ENCODE data around the gene ANGPT4. TPM values are rescaled to one million over a fixed set of nuclear protein-coding genes. Genes with fewer than 3 reads are reported as not detected.
"Not testable (repeated sequence)": the region's sequence is repeated elsewhere in the genome, so short reads cannot be mapped to it uniquely, and the experiment has no call there.

Gene ANGPT4
- polyA plus RNA-seq, 3 donors, result 0.07 to 0.14 TPM; not detected in 1

GRCh38 chr20:829551-829950, 86.6 kb downstream of the ANGPT4 start:
- no peak overlapping the region for H3K4me3 ChIP-seq (replicated peaks in 1 of 3; ENCODE audit: low read depth in 2 of 3, low read length in 3 of 3)
- Mint-ChIP-seq H3K27ac (peak overlapping the region; percentile 74 to 95 (median 88)), H3K4me3 (peak overlapping the region in 1 of 2 donors; percentile 51), H3K36me3 (no peaks in the 10 kb centered on the region), H3K27me3 (ENCODE audit: low read depth in 3 of 3) (peaks cover 0 to 3% (median 0%) of the 10 kb centered on the region in 3 donors), H3K4me1 (peaks cover 52% of the 10 kb centered on the region), H3K9me3 (peaks cover 0 to 7% (median 0%) of the 10 kb centered on the region in 7 donors)
- intact Hi-C loops (cut with micrococcal nuclease), result no loop called here
- peaks cover 10% of the 10 kb centered on the region for H3K79me2 ChIP-seq (ENCODE audit: insufficient read depth, low read length)
- no peaks in the 10 kb centered on the region for H3K36me3 ChIP-seq (replicated peaks in 1 of 2; ENCODE audit: control insufficient read depth in 1 of 2, insufficient read depth in 2 of 2, low read length in 2 of 2)
- peak overlapping the region; percentile 0 for H3K4me2 ChIP-seq (replicated peaks; ENCODE audit: extremely low read depth, low read length, poor library complexity, severe bottlenecking)
- H3K9ac ChIP-seq (ENCODE audit: insufficient read depth, low read length, poor library complexity, severe bottlenecking), result no peak overlapping the region
- no peaks in the 10 kb centered on the region for H3K9me3 ChIP-seq (replicated peaks in 1 of 2; ENCODE audit: control insufficient read depth in 1 of 2, insufficient read depth in 1 of 2, low read length in 2 of 2)
- H3K4me1 ChIP-seq (ENCODE audit: control insufficient read depth in 1 of 2, insufficient read depth in 2 of 2, low read length in 2 of 2), result peaks cover 51% of the 10 kb centered on the region in 2 donors
- no peaks in the 10 kb centered on the region for H3K27me3 ChIP-seq (ENCODE audit: control insufficient read depth in 2 of 2, insufficient read depth in 2 of 2, low read length in 2 of 2)
- DNase-seq, result peak; percentile 43 to 85 (median 69)
- no peaks in the 10 kb centered on the region for H4K20me1 ChIP-seq (ENCODE audit: insufficient read depth, low read length)
- H3K27ac ChIP-seq (ENCODE audit: low read depth in 1 of 2, low read length in 2 of 2), result peak overlapping the region; percentile 66 to 88
- H2AFZ ChIP-seq (ENCODE audit: insufficient read depth, low read depth, low read length, poor library complexity, severe bottlenecking), result no peak overlapping the region
- no peak for TF ChIP-seq CTCF (IDR thresholded peaks at IDR 0.05)
- 100% methylated on average over 1 of the region's 2 CpGs for WGBS (ENCODE audit: insufficient coverage)

- no peaks in the 10 kb centered on the region for H3K36me3 Mint-ChIP-seq
- peaks cover 47 to 48% of the 10 kb centered on the region in 2 donors for H3K4me1 ChIP-seq (ENCODE audit: control insufficient read depth in 1 of 2, insufficient read depth in 2 of 2, low read length in 2 of 2)
- H4K20me1 ChIP-seq (ENCODE audit: insufficient read depth, low read length), result no peaks in the 10 kb centered on the region
- no peaks in the 10 kb centered on the region for H3K36me3 ChIP-seq (replicated peaks in 1 of 2; ENCODE audit: control insufficient read depth in 1 of 2, insufficient read depth in 2 of 2, low read length in 2 of 2)
- WGBS (ENCODE audit: insufficient coverage), result 65% methylated on average over 3 of the region's 6 CpGs
- peak overlapping the region; percentile 0 for H3K4me2 ChIP-seq (replicated peaks; ENCODE audit: extremely low read depth, low read length, poor library complexity, severe bottlenecking)
- H3K27ac ChIP-seq (ENCODE audit: low read depth in 1 of 2, low read length in 2 of 2), result peak overlapping the region; percentile 66 to 88
- peak overlapping the region; percentile 74 to 95 (median 88) for H3K27ac Mint-ChIP-seq
- peaks cover 0 to 3% (median 0%) of the 10 kb centered on the region in 7 donors for H3K9me3 Mint-ChIP-seq
- no peak overlapping the region for H3K9ac ChIP-seq (ENCODE audit: insufficient read depth, low read length, poor library complexity, severe bottlenecking)
- no peaks in the 10 kb centered on the region for H3K9me3 ChIP-seq (replicated peaks in 1 of 2; ENCODE audit: control insufficient read depth in 1 of 2, insufficient read depth in 1 of 2, low read length in 2 of 2)
- H3K79me2 ChIP-seq (ENCODE audit: insufficient read depth, low read length), result peaks cover 4% of the 10 kb centered on the region
- H3K27me3 Mint-ChIP-seq (ENCODE audit: low read depth in 3 of 3), result peaks cover 0 to 3% (median 0%) of the 10 kb centered on the region in 3 donors
- DNase-seq, result no peak
- no peak overlapping the region for H3K4me3 ChIP-seq (replicated peaks in 1 of 3; ENCODE audit: low read depth in 2 of 3, low read length in 3 of 3)
- no peak overlapping the region for H2AFZ ChIP-seq (ENCODE audit: insufficient read depth, low read depth, low read length, poor library complexity, severe bottlenecking)
- intact Hi-C loops (cut with micrococcal nuclease), result no loop called here
- peaks cover 47% of the 10 kb centered on the region for H3K4me1 Mint-ChIP-seq
- no peaks in the 10 kb centered on the region for H3K27me3 ChIP-seq (ENCODE audit: control insufficient read depth in 2 of 2, insufficient read depth in 2 of 2, low read length in 2 of 2)
- TF ChIP-seq CTCF (IDR thresholded peaks at IDR 0.05), result no peak
- peak overlapping the region in 1 of 2 donors; percentile 26 for H3K4me3 Mint-ChIP-seq
These were observed 87.1 kb downstream of the ANGPT4 start for GRCh38 chr20:828987-829386.

GRCh38 chr20:827981-828380, 88.2 kb downstream of the ANGPT4 start:
- H3K27me3 Mint-ChIP-seq (ENCODE audit: low read depth in 3 of 3); H3K9me3 ChIP-seq (replicated peaks in 1 of 2; ENCODE audit: control insufficient read depth in 1 of 2, insufficient read depth in 1 of 2, low read length in 2 of 2); H3K4me3 ChIP-seq (replicated peaks in 1 of 3; ENCODE audit: low read depth in 2 of 3, low read length in 3 of 3); H3K36me3 ChIP-seq (replicated peaks in 1 of 2; ENCODE audit: control insufficient read depth in 1 of 2, insufficient read depth in 2 of 2, low read length in 2 of 2); H3K9ac ChIP-seq (ENCODE audit: insufficient read depth, low read length, poor library complexity, severe bottlenecking); intact Hi-C loops (cut with micrococcal nuclease); H3K27ac ChIP-seq (ENCODE audit: low read depth in 1 of 2, low read length in 2 of 2); H3K4me3 Mint-ChIP-seq; H3K27ac Mint-ChIP-seq; H3K79me2 ChIP-seq (ENCODE audit: insufficient read depth, low read length); H3K36me3 Mint-ChIP-seq; H3K27me3 ChIP-seq (ENCODE audit: control insufficient read depth in 2 of 2, insufficient read depth in 2 of 2, low read length in 2 of 2); H3K9me3 Mint-ChIP-seq; DNase-seq; H4K20me1 ChIP-seq (ENCODE audit: insufficient read depth, low read length); H2AFZ ChIP-seq (ENCODE audit: insufficient read depth, low read depth, low read length, poor library complexity, severe bottlenecking); H3K4me2 ChIP-seq (replicated peaks; ENCODE audit: extremely low read depth, low read length, poor library complexity, severe bottlenecking): not testable (repeated sequence)
- 97% methylated on average over 5 of the region's 8 CpGs for WGBS (ENCODE audit: insufficient coverage)
- H3K4me1 Mint-ChIP-seq, result peaks cover 44% of the 10 kb centered on the region
- peaks cover 42 to 44% of the 10 kb centered on the region in 2 donors for H3K4me1 ChIP-seq (ENCODE audit: control insufficient read depth in 1 of 2, insufficient read depth in 2 of 2, low read length in 2 of 2)
